ENCODE results near the gene PCBP3.

The PCBP3 gene

GRCh38 chr21:45863267-45863666 is 219.7 kb downstream of the PCBP3 start:
- DNase-seq = no peak

GRCh38 chr21:45863751-45864150 is 220.2 kb downstream of the PCBP3 start:
- DNase-seq = no peak

- DNase-seq = peak; percentile 36
These were observed 220.9 kb downstream of the PCBP3 start for GRCh38 chr21:45864436-45864835.

GRCh38 chr21:45865106-45865835 is 221.7 kb downstream of the PCBP3 start:
- DNase-seq = peak; percentile 94

- DNase-seq = no peak
These were observed 223.0 kb downstream of the PCBP3 start for GRCh38 chr21:45866551-45866950.

- DNase-seq = no peak
These were observed 223.6 kb downstream of the PCBP3 start for GRCh38 chr21:45867041-45867666.

- no peak for DNase-seq
These were observed 224.2 kb downstream of the PCBP3 start for GRCh38 chr21:45867671-45868081.

GRCh38 chr21:45868086-45868485 is 224.6 kb downstream of the PCBP3 start:
- no peak for DNase-seq

GRCh38 chr21:45868488-45868887 is 225.0 kb downstream of the PCBP3 start:
- DNase-seq = no peak

- peak; percentile 70 for DNase-seq
These were observed 225.8 kb downstream of the PCBP3 start for GRCh38 chr21:45869121-45870007.

GRCh38 chr21:45870421-45870820 is 226.9 kb downstream of the PCBP3 start:
- no peak for DNase-seq

GRCh38 chr21:45870851-45871615 is 227.5 kb downstream of the PCBP3 start:
- DNase-seq = no peak

GRCh38 chr21:45871616-45872236 is 228.2 kb downstream of the PCBP3 start:
- DNase-seq = no peak

- DNase-seq = no peak
These were observed 228.9 kb downstream of the PCBP3 start for GRCh38 chr21:45872471-45872870.

- DNase-seq = no peak
These were observed 229.4 kb downstream of the PCBP3 start for GRCh38 chr21:45872902-45873301.

- DNase-seq = no peak
These were observed 229.9 kb downstream of the PCBP3 start for GRCh38 chr21:45873418-45873817.

- DNase-seq = no peak
These were observed 230.3 kb downstream of the PCBP3 start for GRCh38 chr21:45873866-45874265.

- peak; percentile 98 for DNase-seq
These were observed 231.3 kb downstream of the PCBP3 start for GRCh38 chr21:45874716-45875415.

GRCh38 chr21:45875416-45875760 is 231.9 kb downstream of the PCBP3 start:
- DNase-seq = no peak

GRCh38 chr21:45875881-45876280 is 232.4 kb downstream of the PCBP3 start:
- no peak for DNase-seq

- peak; percentile 39 for DNase-seq
These were observed 233.1 kb downstream of the PCBP3 start for GRCh38 chr21:45876381-45877170.
